Immature natural killer cell (primary cell): ENCODE results near the gene ALKBH3. TPM values are rescaled to one million over a fixed set of nuclear protein-coding genes. Genes with fewer than 3 reads are reported as not detected.

Experiments used
- DNase-seq, 3 donors: peaks; one replicate each; pipeline ENCODE4 v3.0.0; 2022; ENCODE audit warnings: mixed read lengths in 1 of 3
- H3K27ac Mint-ChIP-seq, 6 donors: one replicate each; pipeline ENCODE4 v1.8.0; 2020; ENCODE audit warnings: mixed read lengths in 6 of 6, mild to moderate bottlenecking in 5 of 6, inconsistent platforms in 4 of 6, moderate library complexity in 3 of 6
- H3K27me3 Mint-ChIP-seq, 3 donors: one replicate each; pipeline ENCODE4 v1.8.0; 2020 to 2021; ENCODE audit warnings: low read depth in 3 of 3, mild to moderate bottlenecking in 3 of 3, mixed read lengths in 3 of 3, moderate library complexity in 3 of 3, inconsistent platforms in 1 of 3
- H3K36me3 Mint-ChIP-seq, 3 donors: one replicate each; pipeline ENCODE4 v1.8.0; 2020; ENCODE audit warnings: mixed read lengths in 3 of 3, inconsistent platforms in 2 of 3, mild to moderate bottlenecking in 2 of 3
- H3K4me1 Mint-ChIP-seq, 2 donors: one replicate each; pipeline ENCODE4 v1.8.0; 2020; ENCODE audit warnings: inconsistent platforms in 2 of 2, mild to moderate bottlenecking in 2 of 2, mixed read lengths in 2 of 2, moderate library complexity in 1 of 2
- H3K4me3 Mint-ChIP-seq, 5 donors: one replicate each; pipeline ENCODE4 v1.8.0; 2020; ENCODE audit warnings: mild to moderate bottlenecking in 5 of 5, mixed read lengths in 5 of 5, inconsistent platforms in 3 of 5, moderate library complexity in 3 of 5
- H3K9me3 Mint-ChIP-seq, 6 donors: one replicate each; pipeline ENCODE4 v1.8.0; 2020; ENCODE audit warnings: mild to moderate bottlenecking in 6 of 6, mixed read lengths in 6 of 6, inconsistent platforms in 4 of 6, moderate library complexity in 3 of 6
- polyA plus RNA-seq, 3 donors: library from polyadenylated mRNA; unstranded; fragments of 300-500 nt; fragmentation: Illumina TruSeq; gene quantifications; one replicate each; pipeline ENCODE4 v1.2.3, GENCODE V29; 2021

The ALKBH3 gene
- polyA plus RNA-seq, 3 donors from 2014 or later, result 40.0 to 89.3 (median 49.5) TPM

DNA sequence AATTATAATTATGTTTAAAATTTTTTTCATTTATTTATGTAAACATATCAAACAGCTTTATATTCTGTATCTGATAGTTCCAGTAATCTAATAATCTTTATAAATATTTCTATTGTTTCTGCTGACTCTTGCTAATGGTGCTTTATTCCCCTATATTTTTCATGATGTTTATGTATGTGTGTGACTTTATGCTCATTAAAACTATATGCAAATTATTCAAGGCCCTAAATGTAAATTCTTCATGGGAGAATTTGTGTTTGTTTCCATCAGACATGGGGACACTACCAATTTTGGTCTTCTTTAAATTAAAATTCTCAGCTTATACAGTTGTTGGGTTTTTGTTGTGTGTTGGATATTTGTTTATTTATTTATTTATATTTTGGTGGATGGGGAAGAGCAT lies 13.7 kb upstream of the ALKBH3 start:
- H3K4me3 Mint-ChIP-seq, result no peak overlapping the region
- peaks cover 31 to 36% of the 10 kb centered on the region in 2 donors for H3K4me1 Mint-ChIP-seq
- peak overlapping the region in 1 of 6 donors; percentile 91 for H3K27ac Mint-ChIP-seq
- no peaks in the 10 kb centered on the region for H3K9me3 Mint-ChIP-seq
- H3K36me3 Mint-ChIP-seq, result peaks cover 0 to 7% (median 2%) of the 10 kb centered on the region in 3 donors
- H3K27me3 Mint-ChIP-seq, result peaks cover 2 to 9% (median 8%) of the 10 kb centered on the region in 3 donors
- DNase-seq, result no peak

DNA sequence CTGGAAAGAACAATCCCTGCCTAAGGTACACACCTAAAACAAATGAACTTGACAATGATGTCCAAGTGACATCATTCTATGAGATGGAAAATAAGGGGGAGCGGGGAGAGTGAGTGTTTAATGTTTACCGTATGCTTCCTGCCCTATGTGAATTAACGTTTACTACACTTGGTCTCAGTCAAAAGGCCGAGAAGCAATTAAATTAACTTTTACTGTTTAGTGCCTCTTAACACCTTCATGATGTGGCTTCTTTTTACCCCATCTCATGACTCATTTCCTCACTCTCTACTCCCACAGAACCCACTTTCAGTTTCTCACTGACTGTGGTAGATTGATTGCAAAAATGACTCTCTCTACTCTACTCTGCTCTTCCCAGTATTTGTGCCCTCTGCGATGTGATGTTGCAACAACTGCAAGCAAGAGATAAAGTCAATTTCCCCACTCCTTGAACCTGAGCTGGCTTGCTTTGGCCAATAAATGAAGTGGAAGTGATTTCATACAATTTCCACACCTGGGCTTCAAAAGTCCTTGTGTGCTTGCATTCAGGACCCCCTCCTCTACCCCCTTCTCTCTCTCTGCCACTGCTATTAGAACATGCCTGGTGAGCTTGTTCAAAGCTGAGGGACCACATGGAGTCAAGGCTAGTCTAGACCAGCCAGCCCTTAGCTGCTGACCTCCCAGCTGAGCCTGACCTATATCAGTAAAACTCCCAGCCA lies 11.6 kb upstream of the ALKBH3 start:
- Mint-ChIP-seq H3K9me3 (peaks cover 0 to 3% (median 0%) of the 10 kb centered on the region in 6 donors), H3K27me3 (peaks cover 6 to 16% (median 8%) of the 10 kb centered on the region in 3 donors), H3K27ac (peak overlapping the region; percentile 86 to 96 (median 91)), H3K4me1 (peaks cover 31 to 36% of the 10 kb centered on the region in 2 donors), H3K36me3 (peaks cover 0 to 11% (median 2%) of the 10 kb centered on the region in 3 donors), H3K4me3 (peak overlapping the region; percentile 52 to 71 (median 67))
- DNase-seq, result peak; percentile 83 to 87 (median 85)

DNA sequence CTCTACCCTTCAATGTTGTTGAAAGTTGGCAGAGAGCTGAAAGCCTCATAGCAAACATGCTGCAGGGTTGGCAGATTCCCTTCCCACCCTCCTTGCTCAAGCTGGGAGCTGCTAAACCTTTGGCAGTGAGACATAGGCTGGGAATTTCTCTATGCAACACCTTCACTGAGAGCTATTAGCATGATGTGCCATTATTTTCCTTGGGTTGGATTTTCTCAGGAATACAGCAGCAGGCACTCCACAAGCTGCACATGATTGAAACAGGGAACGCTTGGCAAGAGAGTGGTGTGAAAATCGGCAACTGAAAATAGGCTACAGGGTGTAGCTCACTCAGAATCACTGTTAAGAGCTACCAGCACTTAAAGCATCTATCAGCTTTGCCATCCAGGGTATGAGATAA lies 9.6 kb upstream of the ALKBH3 start:
- Mint-ChIP-seq H3K27me3 (peaks cover 9 to 20% (median 12%) of the 10 kb centered on the region in 3 donors), H3K27ac (peak overlapping the region in 3 of 6 donors; percentile 61 to 65 (median 62)), H3K4me1 (peaks cover 31 to 36% of the 10 kb centered on the region in 2 donors), H3K4me3 (peak overlapping the region in 1 of 5 donors; percentile 3), H3K36me3 (peaks cover 0 to 7% (median 2%) of the 10 kb centered on the region in 3 donors), H3K9me3 (peaks cover 0 to 3% (median 0%) of the 10 kb centered on the region in 6 donors)
- DNase-seq, result no peak

DNA sequence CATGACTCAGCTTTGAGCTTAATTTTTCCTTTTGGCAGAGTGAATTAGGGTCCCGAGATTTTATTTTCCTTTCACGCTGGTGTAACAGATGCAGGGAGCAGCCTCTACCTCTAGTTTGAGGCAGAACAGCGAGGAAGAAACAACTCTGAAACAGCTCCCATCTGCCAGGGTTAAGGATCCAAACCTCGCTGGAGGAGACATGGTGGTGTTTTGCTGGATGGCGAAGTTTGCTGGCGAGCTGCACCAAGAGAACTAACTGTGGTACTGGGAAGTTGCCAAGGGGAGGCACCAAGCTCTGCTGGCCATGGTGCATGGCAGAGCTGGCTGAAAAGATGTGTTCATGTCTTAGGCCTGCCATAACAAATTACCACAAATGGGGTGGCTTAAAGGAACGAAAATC lies 7.6 kb upstream of the ALKBH3 start:
- Mint-ChIP-seq H3K27me3 (peaks cover 9 to 17% (median 17%) of the 10 kb centered on the region in 3 donors), H3K9me3 (peaks cover 0 to 3% (median 0%) of the 10 kb centered on the region in 6 donors), H3K4me1 (peaks cover 24 to 27% of the 10 kb centered on the region in 2 donors), H3K4me3 (no peak overlapping the region), H3K36me3 (peaks cover 0 to 4% (median 0%) of the 10 kb centered on the region in 3 donors), H3K27ac (no peak overlapping the region)
- DNase-seq, result no peak

DNA sequence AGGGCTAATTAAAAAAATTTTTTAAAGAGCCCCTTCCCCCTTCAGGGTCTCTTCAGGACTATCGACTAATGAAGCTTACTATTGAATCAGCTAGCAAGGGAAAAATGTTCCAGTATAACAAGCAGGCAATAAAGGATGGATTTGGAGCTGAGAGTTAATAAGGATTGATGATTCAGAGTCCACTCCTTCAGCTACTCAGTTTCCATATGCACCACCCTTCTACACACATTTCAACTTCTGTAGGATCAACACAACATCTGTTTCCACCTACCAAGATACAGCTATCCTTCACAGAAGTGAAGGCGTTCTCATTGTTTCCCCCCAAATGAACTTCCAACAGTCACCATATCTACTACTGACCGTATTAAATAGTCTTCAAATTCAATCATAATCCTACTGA lies 6.6 kb upstream of the ALKBH3 start:
- peaks cover 0 to 3% (median 0%) of the 10 kb centered on the region in 6 donors for H3K9me3 Mint-ChIP-seq
- peaks cover 0 to 4% (median 0%) of the 10 kb centered on the region in 3 donors for H3K36me3 Mint-ChIP-seq
- no peak overlapping the region for H3K27ac Mint-ChIP-seq
- H3K4me1 Mint-ChIP-seq, result peaks cover 14 to 16% of the 10 kb centered on the region in 2 donors
- H3K27me3 Mint-ChIP-seq, result peaks cover 4 to 18% (median 15%) of the 10 kb centered on the region in 3 donors
- DNase-seq, result no peak
- no peak overlapping the region for H3K4me3 Mint-ChIP-seq

DNA sequence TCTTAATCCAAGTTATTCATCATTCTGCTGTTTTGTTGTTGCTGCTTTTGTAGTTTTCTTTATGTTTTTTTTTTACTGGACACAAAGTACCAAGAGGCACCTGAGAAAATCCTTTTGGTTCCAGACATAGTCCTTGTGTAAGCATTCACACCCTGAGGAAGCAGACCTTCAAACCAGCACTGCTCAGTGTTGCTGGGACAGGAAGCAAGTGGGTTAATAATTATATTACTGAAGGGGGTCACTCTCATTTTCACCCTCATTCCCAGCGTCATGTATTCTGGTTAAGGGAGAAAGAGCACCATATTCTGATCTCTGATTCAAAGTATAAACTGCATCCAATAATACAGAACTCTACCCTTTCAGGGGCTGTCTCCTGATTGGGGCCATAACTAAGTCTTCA lies 5.9 kb upstream of the ALKBH3 start:
- Mint-ChIP-seq H3K4me3 (no peak overlapping the region), H3K36me3 (peaks cover 0 to 4% (median 0%) of the 10 kb centered on the region in 3 donors), H3K27me3 (peaks cover 4 to 18% (median 15%) of the 10 kb centered on the region in 3 donors), H3K9me3 (peaks cover 0 to 3% (median 0%) of the 10 kb centered on the region in 6 donors), H3K27ac (no peak overlapping the region), H3K4me1 (peaks cover 10% of the 10 kb centered on the region in 2 donors)
- DNase-seq, result no peak

DNA sequence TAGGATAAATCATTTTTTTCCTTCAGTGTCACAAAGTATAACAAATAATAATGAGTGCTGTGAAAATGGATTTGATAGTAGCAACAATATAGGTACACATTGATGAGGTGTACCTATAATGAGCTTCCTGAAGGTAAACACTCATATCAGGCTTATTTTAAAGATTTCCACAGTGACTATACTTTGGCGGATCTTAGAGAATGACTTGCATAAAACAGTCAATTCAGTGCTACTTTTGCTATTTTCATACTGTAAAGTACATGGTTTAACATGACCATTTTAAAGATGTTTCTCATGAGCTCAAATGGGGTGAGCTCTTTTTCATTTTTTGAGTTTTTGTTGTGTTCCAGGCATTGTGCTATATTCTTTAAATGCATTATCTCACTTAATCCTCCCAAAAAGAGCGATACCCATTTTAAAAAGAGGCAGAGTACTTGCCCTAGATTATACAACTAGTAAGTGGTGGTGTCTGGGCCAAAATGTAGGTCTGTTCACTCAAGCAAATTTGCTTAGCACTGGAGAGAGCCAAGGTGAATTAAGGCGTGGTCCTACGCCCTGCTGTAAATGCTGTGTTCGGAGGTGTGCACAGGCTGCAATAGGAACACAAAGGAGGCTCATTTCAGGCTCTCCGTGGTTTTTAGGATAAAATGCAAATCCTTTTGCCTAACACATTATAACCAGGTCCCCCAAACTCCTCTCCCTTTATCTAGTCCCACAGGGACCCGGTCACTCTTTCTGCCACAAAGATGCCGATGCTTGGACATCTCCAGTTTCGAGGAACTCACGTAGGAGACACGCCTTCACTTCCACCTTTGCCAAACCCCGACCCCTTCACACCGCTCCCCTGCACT lies 617 bp upstream of the ALKBH3 start:
- H3K4me3 Mint-ChIP-seq, result peak overlapping the region; percentile 87 to 98 (median 95)
- H3K27ac Mint-ChIP-seq, result peak overlapping the region; percentile 88 to 94 (median 92)
- peaks cover 4 to 14% (median 8%) of the 10 kb centered on the region in 3 donors for H3K27me3 Mint-ChIP-seq
- H3K9me3 Mint-ChIP-seq, result peaks cover 0 to 4% (median 0%) of the 10 kb centered on the region in 6 donors
- peaks cover 27 to 45% of the 10 kb centered on the region in 2 donors for H3K4me1 Mint-ChIP-seq
- DNase-seq, result no peak
- H3K36me3 Mint-ChIP-seq, result peaks cover 11 to 15% (median 14%) of the 10 kb centered on the region in 3 donors

DNA sequence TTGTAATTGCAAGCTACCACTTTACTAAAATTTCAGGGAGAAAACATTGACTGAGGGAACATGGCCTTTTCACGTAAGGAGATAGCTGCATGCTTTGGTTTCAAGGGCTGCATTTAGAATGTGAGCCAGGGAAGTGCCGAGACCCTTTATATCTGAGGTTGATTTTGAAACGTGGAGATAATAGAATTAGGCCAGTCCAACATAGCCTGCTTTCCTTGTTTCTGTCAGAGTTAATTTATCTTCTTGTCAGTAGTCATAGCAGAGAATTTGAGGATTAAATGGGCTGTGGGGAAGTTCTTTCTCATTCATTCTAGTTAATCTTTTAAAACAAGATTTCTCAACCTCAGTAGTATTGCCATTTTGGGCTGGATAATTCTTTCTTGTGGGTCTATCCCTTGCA lies 12.2 kb downstream of the ALKBH3 start:
- Mint-ChIP-seq H3K27ac (no peak overlapping the region), H3K4me3 (no peak overlapping the region), H3K4me1 (peaks cover 0 to 15% of the 10 kb centered on the region in 2 donors)

DNA sequence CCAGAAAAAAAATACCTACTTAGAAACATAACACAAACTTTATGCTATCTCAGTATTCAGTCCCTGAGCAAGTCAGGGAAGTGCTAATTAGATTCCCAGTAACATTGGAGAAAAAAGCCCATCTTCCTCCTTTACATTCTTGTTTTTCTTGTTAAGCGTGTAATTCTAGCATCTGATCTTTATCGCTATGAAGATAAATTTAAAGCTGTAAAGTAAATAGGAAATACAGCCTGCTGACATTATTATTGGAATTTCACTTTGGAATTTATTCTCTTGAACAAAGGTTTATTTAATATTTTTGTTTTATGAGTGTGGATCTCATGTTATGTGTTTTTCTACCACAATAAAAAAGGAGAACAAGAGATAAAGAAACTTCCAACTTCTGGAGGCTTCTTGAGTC lies 13.9 kb downstream of the ALKBH3 start:
- Mint-ChIP-seq H3K4me3 (no peak overlapping the region), H3K36me3 (peaks cover 41 to 72% (median 49%) of the 10 kb centered on the region in 3 donors), H3K4me1 (peaks cover 0 to 15% of the 10 kb centered on the region in 2 donors), H3K27ac (no peak overlapping the region), H3K9me3 (no peaks in the 10 kb centered on the region), H3K27me3 (no peaks in the 10 kb centered on the region)
- no peak for DNase-seq

More for the DNA sequence above, 12.2 kb downstream of the ALKBH3 start:
- no peak for DNase-seq
- Mint-ChIP-seq H3K27me3 (peaks cover 0 to 2% (median 0%) of the 10 kb centered on the region in 3 donors), H3K36me3 (peaks cover 39 to 63% (median 41%) of the 10 kb centered on the region in 3 donors), H3K9me3 (no peaks in the 10 kb centered on the region)

DNA sequence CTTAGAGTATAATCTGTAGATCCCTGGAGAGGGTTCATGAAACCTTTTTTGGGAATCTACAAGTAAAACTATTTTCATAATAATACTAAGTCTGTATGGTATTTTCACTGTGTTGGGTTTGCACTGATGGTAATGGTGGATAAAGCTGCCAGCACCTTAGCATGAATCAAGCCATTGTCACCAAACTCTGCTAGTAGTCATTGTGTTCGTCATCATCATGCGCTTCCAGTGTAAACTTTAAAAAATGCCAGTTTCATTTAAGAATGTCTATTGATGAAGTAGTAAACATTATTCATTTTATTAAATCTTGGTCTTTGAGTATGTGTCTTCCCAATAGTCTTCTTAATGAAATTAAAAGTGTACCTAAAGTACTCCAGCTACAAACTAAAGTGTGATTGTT lies 15.0 kb downstream of the ALKBH3 start:
- peaks cover 0 to 8% of the 10 kb centered on the region in 2 donors for H3K4me1 Mint-ChIP-seq

DNA sequence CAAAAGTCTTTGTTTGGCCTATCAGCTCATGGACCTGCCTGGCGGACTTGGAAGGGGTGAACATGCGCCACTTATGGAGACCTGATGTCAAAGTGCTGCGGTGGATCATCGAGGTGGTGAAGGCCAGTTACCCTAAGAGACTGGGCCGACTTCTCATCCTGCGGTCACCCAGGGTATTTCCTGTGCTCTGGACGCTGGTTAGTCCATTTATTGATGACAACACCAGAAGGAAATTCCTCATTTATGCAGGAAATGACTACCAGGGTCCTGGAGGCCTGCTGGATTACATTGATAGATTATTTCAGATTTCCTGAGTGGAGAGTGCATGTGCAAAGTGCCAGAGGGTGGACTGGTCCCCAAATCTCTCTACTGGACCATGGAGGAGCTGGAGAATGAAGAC lies 17.9 kb downstream of the ALKBH3 start:
- H3K4me3 Mint-ChIP-seq, result no peak overlapping the region
- H3K4me1 Mint-ChIP-seq, result peaks cover 1 to 5% of the 10 kb centered on the region in 2 donors
- no peak for DNase-seq
- peaks cover 30 to 73% (median 49%) of the 10 kb centered on the region in 3 donors for H3K36me3 Mint-ChIP-seq
- H3K27ac Mint-ChIP-seq, result no peak overlapping the region
- H3K27me3 Mint-ChIP-seq, result no peaks in the 10 kb centered on the region
- no peaks in the 10 kb centered on the region for H3K9me3 Mint-ChIP-seq

More for the DNA sequence above, 15.0 kb downstream of the ALKBH3 start:
- DNase-seq, result no peak
- Mint-ChIP-seq H3K9me3 (no peaks in the 10 kb centered on the region), H3K27ac (no peak overlapping the region), H3K27me3 (no peaks in the 10 kb centered on the region), H3K4me3 (no peak overlapping the region), H3K36me3 (peaks cover 32 to 66% (median 46%) of the 10 kb centered on the region in 3 donors)

DNA sequence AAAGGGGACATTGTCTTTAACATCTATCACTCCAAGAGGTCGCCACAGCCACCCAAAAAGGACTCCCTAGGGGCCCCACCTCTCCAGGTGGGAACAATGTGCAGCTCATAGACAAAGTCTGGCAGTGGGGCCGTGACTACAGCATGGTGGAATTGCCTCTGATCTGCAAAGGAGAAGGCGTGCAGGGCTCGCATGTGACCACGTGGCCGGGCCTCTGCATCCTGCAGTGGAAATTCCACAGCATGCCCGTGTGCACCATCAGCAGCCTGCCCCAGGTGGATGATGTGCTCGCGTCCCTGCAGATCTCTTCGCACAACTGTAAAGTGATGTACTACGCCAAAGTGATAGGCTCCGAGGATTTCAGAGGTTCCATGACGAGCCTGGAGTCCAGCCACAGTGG lies 18.5 kb downstream of the ALKBH3 start:
- Mint-ChIP-seq H3K4me1 (peaks cover 1 to 5% of the 10 kb centered on the region in 2 donors), H3K4me3 (no peak overlapping the region), H3K9me3 (no peaks in the 10 kb centered on the region), H3K27ac (no peak overlapping the region), H3K27me3 (no peaks in the 10 kb centered on the region), H3K36me3 (peaks cover 34 to 75% (median 48%) of the 10 kb centered on the region in 3 donors)
- no peak for DNase-seq

DNA sequence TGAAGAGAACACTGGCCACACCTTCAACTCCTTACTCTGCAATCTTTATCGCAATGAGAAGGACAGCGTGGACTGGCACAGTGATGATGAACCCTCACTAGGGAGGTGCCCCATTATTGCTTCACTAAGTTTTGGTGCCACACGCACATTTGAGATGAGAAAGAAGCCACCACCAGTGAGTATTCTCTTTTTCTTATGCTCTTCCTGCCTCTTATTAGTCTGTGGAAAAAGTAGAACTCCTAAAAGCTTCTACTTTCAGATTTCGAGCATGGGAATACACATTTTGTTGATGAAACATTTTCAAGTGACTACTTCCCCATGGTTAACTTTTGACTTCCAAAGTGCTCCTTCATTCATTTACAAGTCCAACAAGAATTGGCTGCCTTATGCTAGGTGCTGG lies 20.9 kb downstream of the ALKBH3 start:
- H3K27ac Mint-ChIP-seq, result no peak overlapping the region
- H3K27me3 Mint-ChIP-seq, result no peaks in the 10 kb centered on the region
- H3K4me3 Mint-ChIP-seq, result no peak overlapping the region
- H3K9me3 Mint-ChIP-seq, result no peaks in the 10 kb centered on the region
- peaks cover 33 to 72% (median 40%) of the 10 kb centered on the region in 3 donors for H3K36me3 Mint-ChIP-seq
- DNase-seq, result no peak
- peaks cover 1 to 11% of the 10 kb centered on the region in 2 donors for H3K4me1 Mint-ChIP-seq
